ENCODE data around the gene MYO7A. TPM values are rescaled to one million over a fixed set of nuclear protein-coding genes. Genes with fewer than 3 reads are reported as not detected.

The MYO7A gene
- total and polyA plus RNA-seq, 2 of the 8 experiments (the other 6 are each of a cell fraction or from before 2014, with no cell fraction given): 1.5 to 1.9 TPM

DNA sequence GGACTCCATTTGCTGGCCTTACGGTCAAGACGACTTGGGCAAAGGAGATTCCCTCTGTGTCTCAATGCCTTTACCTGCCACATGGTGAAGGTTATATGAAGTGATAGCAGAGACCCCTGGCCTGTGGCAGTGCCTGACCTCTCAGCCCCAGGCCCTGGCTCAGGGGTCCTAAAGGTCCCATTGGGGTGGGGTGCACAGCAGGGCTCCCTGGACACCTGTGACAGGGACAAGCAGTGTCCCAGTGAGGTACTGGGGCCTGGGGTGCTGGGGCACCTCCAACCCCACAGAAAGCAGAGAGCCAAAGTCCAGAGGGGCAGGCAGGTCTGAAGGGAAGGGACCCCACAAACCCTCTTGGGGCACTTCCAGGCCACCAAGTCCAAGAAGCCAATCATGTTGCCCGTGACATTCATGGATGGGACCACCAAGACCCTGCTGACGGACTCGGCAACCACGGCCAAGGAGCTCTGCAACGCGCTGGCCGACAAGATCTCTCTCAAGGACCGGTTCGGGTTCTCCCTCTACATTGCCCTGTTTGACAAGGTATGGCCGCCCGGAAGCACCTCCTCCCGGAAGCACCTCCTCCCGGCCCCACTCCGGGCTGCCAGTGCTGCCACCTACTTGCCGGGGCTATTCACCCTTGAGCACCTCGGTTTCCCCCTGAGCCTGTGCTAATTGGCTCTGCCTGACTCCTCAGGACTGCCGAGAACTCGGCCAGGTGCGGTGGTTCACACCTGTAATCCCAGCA lies 62.5 kb downstream of the MYO7A start:
- Histone ChIP-seq H3K23me2 (ENCODE audit: low read depth, low read length) (peaks cover 10% of the 10 kb centered on the region; the same call in 1 of the 2 replicates), H2BK15ac (ENCODE audit: low read length) (no peak overlapping the region), H2AK5ac (ENCODE audit: low read depth, low read length) (no peak overlapping the region), H4K91ac (replicated peaks; ENCODE audit: insufficient read length, low read length) (no peak overlapping the region), H3K23ac (ENCODE audit: insufficient read length) (no peak overlapping the region), H3K14ac (ENCODE audit: insufficient read length) (no peak overlapping the region), H3K56ac (replicated peaks; ENCODE audit: insufficient read length, low read depth, low read length) (no peak overlapping the region), H3K9me3 (ENCODE audit: insufficient read depth in 2 of 2, low read depth in 1 of 2, low read length in 1 of 2) (no peaks in the 10 kb centered on the region), H3K36me3 (ENCODE audit: control insufficient read depth in 2 of 4, insufficient read depth in 4 of 4, low read length in 3 of 4) (no peaks in the 10 kb centered on the region; a peak in 1 of 8 replicates), H3K4me3 (ENCODE audit: extremely low read depth in 1 of 4, insufficient read depth in 2 of 4, low read depth in 3 of 4, low read length in 4 of 4) (no peak overlapping the region), H3K27me3 (replicated peaks in 1 of 4; ENCODE audit: control insufficient read depth in 3 of 4, extremely low read depth in 1 of 4, insufficient read depth in 3 of 4, low read length in 3 of 4) (no peaks in the 10 kb centered on the region), H2BK5ac (ENCODE audit: low read depth, low read length) (no peak overlapping the region), H3K18ac (ENCODE audit: extremely low read depth, low read length) (no peak overlapping the region), H2BK20ac (ENCODE audit: low read length) (no peak overlapping the region), H3K9ac (replicated peaks in 1 of 4; ENCODE audit: extremely low read depth in 1 of 4, low read depth in 3 of 4, low read length in 3 of 4) (no peak overlapping the region), H4K5ac (ENCODE audit: insufficient read length, low read depth, low read length) (no peak overlapping the region), H4K20me1 (replicated peaks in 1 of 2; ENCODE audit: control insufficient read depth in 1 of 2, insufficient read depth in 2 of 2, low read length in 2 of 2) (peaks cover 0 to 7% of the 10 kb centered on the region in 2 experiments), H2BK120ac (replicated peaks; ENCODE audit: low read depth, low read length) (no peak overlapping the region), H3K4ac (replicated peaks; ENCODE audit: insufficient read length, low read depth, low read length) (no peak overlapping the region), H3K4me2 (ENCODE audit: insufficient read depth in 1 of 2, low read depth in 2 of 2, low read length in 2 of 2) (no peak overlapping the region), H4K8ac (ENCODE audit: extremely low read depth, insufficient read depth, low read length) (no peak overlapping the region; the same call in 1 of the 2 replicates), H3K27ac (ENCODE audit: low read depth, low read length) (no peak overlapping the region), H2AFZ (ENCODE audit: low read length) (no peak overlapping the region), H3K79me2 (ENCODE audit: control insufficient read depth in 1 of 2, insufficient read depth in 2 of 2, low read length in 2 of 2) (no peaks in the 10 kb centered on the region), H3K4me1 (replicated peaks in 1 of 4; ENCODE audit: control insufficient read depth in 3 of 4, insufficient read depth in 4 of 4, low read length in 3 of 4) (peaks cover 0 to 7% (median 6%) of the 10 kb centered on the region in 4 experiments; a peak in 6 of 7 replicates), H2BK12ac (ENCODE audit: low read depth, low read length) (no peak overlapping the region), H3K79me1 (ENCODE audit: low read depth, low read length) (no peaks in the 10 kb centered on the region)
- ChIA-PET CTCF (ENCODE audit: partially characterized antibody) (interaction anchor here (1.0 to 8.0 kb wide), 10 partner anchors 8 to 366 kb away, joined by 4 to 248 read pairs (median 45); partner anchors contain the start of gene MYO7A), POLR2A (ENCODE audit: partially characterized antibody) (interaction anchor here (1.4 to 1.6 kb wide), 2 partner anchors 15 to 63 kb away, joined by 4 read pairs; partner anchors contain the start of gene MYO7A)
- no peak for DNase-seq (ENCODE audit: low read depth in 1 of 2, low spot score in 2 of 2)
- FAIRE-seq: no peak
- TF ChIP-seq CTCF (IDR thresholded peaks at IDR 0.05; ENCODE audit: control extremely low read depth in 1 of 3, insufficient read depth in 1 of 3, low read depth in 1 of 3, low read length in 3 of 3): peak in 1 of 3 experiments; percentile 5; a peak in 1 of 4 replicates
- TF ChIP-seq HDAC6 (IDR thresholded peaks at IDR 0.05; ENCODE audit: low read depth, low read length): no peak
- 89% methylated on average over 21 of the region's 21 CpGs; no CpG with 5 or more reads in 1 of the 2 experiments for WGBS, 2 experiments (ENCODE audit: extremely low coverage in 1 of 2, insufficient coverage in 1 of 2, insufficient read length in 1 of 2, insufficient replicate concordance in 2 of 2, low coverage in 1 of 2, low lambda C conversion rate in 2 of 2, missing lambda C conversion rate in 1 of 2)
